Stomach (tissue), 4 donors: ENCODE measurements around the gene PSME3IP1.

Experiments used
- CTCF ChIP-seq, 7 experiments: fragments of 450-650 bp in 4 of 7; fragments of 200-600 bp in 3 of 7; sonication (generic) in 3 of 7; IDR thresholded peaks; one replicate each; pipeline ENCODE4 v1.5.1; 2016 to 2019; ENCODE audit warnings: antibody characterized with exemption in 7 of 7, control low read depth in 2 of 7, mild to moderate bottlenecking in 1 of 7
- EP300 ChIP-seq: sonication (generic); formaldehyde crosslinking; IDR thresholded peaks from one replicate; pipeline ENCODE4 v1.6.1; 2017; ENCODE audit warnings: antibody characterized with exemption
- POLR2A ChIP-seq, 4 donors: fragments of 450-650 bp; IDR thresholded peaks; one replicate each; pipeline ENCODE4 v1.6.1; 2016; ENCODE audit warnings: antibody characterized with exemption in 4 of 4, control low read depth in 2 of 4, mild to moderate bottlenecking in 1 of 4, moderate library complexity in 1 of 4
- POLR2AphosphoS5 ChIP-seq, 3 donors: sonication (generic); formaldehyde crosslinking; IDR thresholded peaks; one replicate each; pipeline ENCODE4 v1.6.1; 2016; ENCODE audit warnings: antibody characterized with exemption in 3 of 3

GRCh38 chr16:57178793-57179212 is 7.0 kb downstream of the PSME3IP1 start:
- TF ChIP-seq POLR2A (IDR thresholded peaks at IDR 0.05) (no peak), CTCF (IDR thresholded peaks at IDR 0.05) (no peak), POLR2AphosphoS5 (IDR thresholded peaks at IDR 0.05) (no peak), EP300 (no peak)
